GM12873 (cell line): ENCODE measurements around the gene TMEM132D.

Source experiments
- CTCF ChIP-seq: IDR thresholded peaks from 2 replicates; pipeline ENCODE4 v1.5.1; 2012; ENCODE audit warnings: low read depth, mild to moderate bottlenecking, moderate library complexity, low read length, control low read depth; ENCODE audit not compliant: insufficient read depth; ENCODE audit errors: missing control alignments

TMEM132D gene

GRCh38 chr12:129434790-129435189, 469.0 kb downstream of the TMEM132D start:
- TF ChIP-seq CTCF, result no peak

GRCh38 chr12:129428240-129428936, 475.4 kb downstream of the TMEM132D start:
- no peak for TF ChIP-seq CTCF

- no peak for TF ChIP-seq CTCF
Observed at GRCh38 chr12:129423041-129423580, 480.7 kb downstream of the TMEM132D start.

- no peak for TF ChIP-seq CTCF
Observed at GRCh38 chr12:129413295-129413694, 490.5 kb downstream of the TMEM132D start.

- TF ChIP-seq CTCF, result no peak
Observed at GRCh38 chr12:129409281-129409680, 494.5 kb downstream of the TMEM132D start.

GRCh38 chr12:129404556-129404955, 499.3 kb downstream of the TMEM132D start:
- TF ChIP-seq CTCF, result no peak

- no peak for TF ChIP-seq CTCF
Observed at GRCh38 chr12:129401572-129401971, 502.3 kb downstream of the TMEM132D start.
